Neural progenitor cell (in vitro differentiated cells): ENCODE data around the gene HEG1. TPM values are rescaled to one million over a fixed set of nuclear protein-coding genes. Genes with fewer than 3 reads are reported as not detected.
"Not testable (repeated sequence)": the region's sequence is repeated elsewhere in the genome, so short reads cannot be mapped to it uniquely, and the experiment has no call there.

ENCODE experiments used
- DNase-seq: peaks from one replicate; pipeline ENCODE4 v3.0.0-alpha.2; 2016; ENCODE audit warnings: low spot score
- H2AFZ ChIP-seq: fragments of 200-600 bp; sonication (generic); replicated peaks from 2 replicates; pipeline ENCODE4 v1.6.1; 2016; ENCODE audit warnings: antibody characterized with exemption
- H3F3A ChIP-seq: fragments of 200-600 bp; sonication (generic); 2 replicates; pipeline ENCODE4 v1.6.1; 2016; ENCODE audit warnings: antibody characterized with exemption, low read depth
- H3K27ac ChIP-seq: fragments of 200-600 bp; sonication (generic); 2 replicates; pipeline ENCODE4 v1.5.1; 2016; ENCODE audit warnings: mild to moderate bottlenecking
- H3K27me3 ChIP-seq: fragments of 200-600 bp; sonication (generic); 2 replicates; pipeline ENCODE4 v1.6.1; 2016; ENCODE audit warnings: mild to moderate bottlenecking, moderate library complexity
- H3K36me3 ChIP-seq: fragments of 200-600 bp; sonication (generic); 2 replicates; pipeline ENCODE4 v1.5.1; 2016
- H3K4me1 ChIP-seq: fragments of 200-600 bp; sonication (generic); 2 replicates; pipeline ENCODE4 v1.6.1; 2016; ENCODE audit warnings: mixed run types
- H3K4me2 ChIP-seq: fragments of 200-600 bp; sonication (generic); 2 replicates; pipeline ENCODE4 v1.6.1; 2016
- H3K4me3 ChIP-seq: fragments of 200-600 bp; sonication (generic); 2 replicates; pipeline ENCODE4 v1.5.1; 2016
- H3K79me2 ChIP-seq: fragments of 200-600 bp; sonication (generic); 2 replicates; pipeline ENCODE4 v1.6.1; 2016; ENCODE audit warnings: low read depth
- H3K9ac ChIP-seq: fragments of 200-600 bp; sonication (generic); 2 replicates; pipeline ENCODE4 v1.6.1; 2016
- H3K9me3 ChIP-seq: fragments of 200-600 bp; sonication (generic); 2 replicates; pipeline ENCODE4 v1.5.1; 2016; ENCODE audit warnings: low read depth
- H4K20me1 ChIP-seq: fragments of 200-600 bp; sonication (generic); 2 replicates; pipeline ENCODE4 v1.6.1; 2016; ENCODE audit warnings: low read depth
- H3K27ac Mint-ChIP-seq: 3 replicates; pipeline ENCODE4 v1.8.0; 2021; ENCODE audit warnings: mixed read lengths
- H3K27me3 Mint-ChIP-seq: 2 replicates; pipeline ENCODE4 v1.8.0; 2022; ENCODE audit warnings: low read depth, mild to moderate bottlenecking, inconsistent platforms, moderate library complexity, mixed read lengths; ENCODE audit not compliant: insufficient read depth
- H3K36me3 Mint-ChIP-seq: 3 replicates; pipeline ENCODE4 v1.8.0; 2021; ENCODE audit warnings: mixed read lengths
- H3K4me1 Mint-ChIP-seq: 3 replicates; pipeline ENCODE4 v1.8.0; 2021; ENCODE audit warnings: mixed read lengths
- H3K4me3 Mint-ChIP-seq: 3 replicates; pipeline ENCODE4 v1.8.0; 2021; ENCODE audit warnings: mild to moderate bottlenecking, moderate library complexity, mixed read lengths
- H3K9me3 Mint-ChIP-seq: 3 replicates; pipeline ENCODE4 v1.8.0; 2020; ENCODE audit warnings: mixed read lengths
- CTCF ChIP-seq: fragments of 200-600 bp; sonication (generic); IDR thresholded peaks from 2 replicates; pipeline ENCODE4 v1.5.1; 2017; ENCODE audit warnings: antibody characterized with exemption, mild to moderate bottlenecking
- EZH2 ChIP-seq: fragments of 200-600 bp; sonication (generic); IDR thresholded peaks from 2 replicates; pipeline ENCODE4 v1.6.1; 2017; ENCODE audit warnings: antibody characterized with exemption, mild to moderate bottlenecking, moderate library complexity
- EZH2phosphoT487 ChIP-seq: fragments of 200-600 bp; sonication (generic); IDR thresholded peaks from 2 replicates; pipeline ENCODE4 v1.6.1; 2017; ENCODE audit warnings: antibody characterized with exemption
- total RNA-seq: library from RNA; depleted of rRNA; stranded (reverse); fragments of >200 nt; gene quantifications from 2 replicates; pipeline ENCODE4 v1.2.3, GENCODE V29; 2015; ENCODE audit warnings: low replicate concordance

The HEG1 gene
- total RNA-seq, 1 donor from 2014 or later, result 11.4 TPM

GRCh38 chr3:125083776-125084175 lies 28.0 kb upstream of the HEG1 start:
- Histone ChIP-seq H3F3A (no peaks in the 10 kb centered on the region), H3K4me2 (no peak overlapping the region), H3K36me3 (no peaks in the 10 kb centered on the region), H2AFZ (no peak overlapping the region), H3K9me3 (no peaks in the 10 kb centered on the region), H3K9ac (no peak overlapping the region), H3K27me3 (no peaks in the 10 kb centered on the region), H3K4me1 (no peaks in the 10 kb centered on the region), H3K27ac (no peak overlapping the region), H3K4me3 (no peak overlapping the region), H4K20me1 (no peaks in the 10 kb centered on the region), H3K79me2 (no peaks in the 10 kb centered on the region)
- H3K27ac Mint-ChIP-seq, result no peak overlapping the region
- H3K4me3 Mint-ChIP-seq, result no peak overlapping the region
- no peaks in the 10 kb centered on the region for H3K9me3 Mint-ChIP-seq
- no peak for TF ChIP-seq EZH2phosphoT487
- no peak for TF ChIP-seq CTCF
- no peak for TF ChIP-seq EZH2
- H3K27me3 Mint-ChIP-seq, result peaks cover 4% of the 10 kb centered on the region
- no peak for DNase-seq
- peaks cover 2% of the 10 kb centered on the region for H3K36me3 Mint-ChIP-seq
- peaks cover 19% of the 10 kb centered on the region for H3K4me1 Mint-ChIP-seq

- not testable (repeated sequence) for H3K27ac Mint-ChIP-seq, H3K9me3 Mint-ChIP-seq, H3K27ac ChIP-seq, H2AFZ ChIP-seq, H3K36me3 ChIP-seq, H3K9ac ChIP-seq, DNase-seq, H3K27me3 Mint-ChIP-seq, H3K27me3 ChIP-seq, H3K4me3 ChIP-seq, H3K4me2 ChIP-seq, H3K36me3 Mint-ChIP-seq, H3K4me1 ChIP-seq, H3K4me3 Mint-ChIP-seq, H3K79me2 ChIP-seq, H3F3A ChIP-seq, H4K20me1 ChIP-seq, H3K9me3 ChIP-seq
- peaks cover 12% of the 10 kb centered on the region for H3K4me1 Mint-ChIP-seq
These were observed 26.5 kb upstream of the HEG1 start for GRCh38 chr3:125082339-125082738.

GRCh38 chr3:125080077-125080476 lies 24.3 kb upstream of the HEG1 start:
- Histone ChIP-seq H3K36me3 (no peaks in the 10 kb centered on the region), H3K4me2 (no peak overlapping the region), H2AFZ (no peak overlapping the region), H3K4me1 (peaks cover 13% of the 10 kb centered on the region), H3K27me3 (no peaks in the 10 kb centered on the region), H3K4me3 (no peak overlapping the region), H3K9me3 (no peaks in the 10 kb centered on the region), H3K27ac (no peak overlapping the region), H3K9ac (no peak overlapping the region), H3F3A (no peaks in the 10 kb centered on the region), H4K20me1 (no peaks in the 10 kb centered on the region), H3K79me2 (no peaks in the 10 kb centered on the region)
- TF ChIP-seq EZH2, result no peak
- no peak for TF ChIP-seq EZH2phosphoT487
- TF ChIP-seq CTCF, result no peak
- no peak for DNase-seq
- H3K4me3 Mint-ChIP-seq, result no peak overlapping the region
- H3K9me3 Mint-ChIP-seq, result no peaks in the 10 kb centered on the region
- peaks cover 6% of the 10 kb centered on the region for H3K27me3 Mint-ChIP-seq
- H3K4me1 Mint-ChIP-seq, result peaks cover 21% of the 10 kb centered on the region
- no peak overlapping the region for H3K27ac Mint-ChIP-seq
- peaks cover 2% of the 10 kb centered on the region for H3K36me3 Mint-ChIP-seq

GRCh38 chr3:125079675-125080045 lies 23.9 kb upstream of the HEG1 start:
- Mint-ChIP-seq H3K27me3 (peaks cover 6% of the 10 kb centered on the region), H3K36me3 (peaks cover 2% of the 10 kb centered on the region), H3K9me3 (no peaks in the 10 kb centered on the region), H3K27ac (no peak overlapping the region), H3K4me1 (peaks cover 22% of the 10 kb centered on the region), H3K4me3 (no peak overlapping the region)
- Histone ChIP-seq H3K4me3 (no peak overlapping the region), H3K9ac (no peak overlapping the region), H3K79me2 (no peaks in the 10 kb centered on the region), H3K27ac (no peak overlapping the region), H3F3A (no peaks in the 10 kb centered on the region), H3K36me3 (no peaks in the 10 kb centered on the region), H3K27me3 (no peaks in the 10 kb centered on the region), H3K4me2 (no peak overlapping the region), H4K20me1 (no peaks in the 10 kb centered on the region), H3K4me1 (peaks cover 13% of the 10 kb centered on the region), H2AFZ (no peak overlapping the region), H3K9me3 (no peaks in the 10 kb centered on the region)
- DNase-seq, result no peak
- TF ChIP-seq EZH2 (no peak), EZH2phosphoT487 (no peak), CTCF (no peak)
